Astrocyte (in vitro differentiated cells and primary cell): Measurements from ENCODE around the gene NENF. TPM values are rescaled to one million over a fixed set of nuclear protein-coding genes. Genes with fewer than 3 reads are reported as not detected.
A peak's percentile ranks its signal among the peaks of the same experiment; 100 is the strongest.
"Not testable (repeated sequence)": the region's sequence is repeated elsewhere in the genome, so short reads cannot be mapped to it uniquely, and the experiment has no call there.

Experiments
- DNase-seq: peaks from one replicate; pipeline ENCODE4 v3.0.0-alpha.2; 2010; ENCODE audit warnings: low read depth
- FAIRE-seq: peaks from 2 replicates; lab custom pipeline; 2011; peaks lifted over from hg19 to GRCh38; lab: Jason Lieb, UNC
- H2AFZ ChIP-seq: 2 replicates; pipeline ENCODE4 v1.6.0; 2012; ENCODE audit warnings: low read depth, low read length, inconsistent platforms
- H3K27ac ChIP-seq: 2 replicates; pipeline ENCODE4 v1.5.1; 2011; ENCODE audit warnings: low read depth, low read length, inconsistent platforms
- H3K27me3 ChIP-seq: 2 replicates; pipeline ENCODE4 v1.6.0; 2011; ENCODE audit warnings: low read length, inconsistent platforms; ENCODE audit not compliant: insufficient read depth
- H3K36me3 ChIP-seq: 2 replicates; pipeline ENCODE4 v1.5.1; 2011; ENCODE audit warnings: low read length, inconsistent platforms; ENCODE audit not compliant: insufficient read depth
- H3K4me1 ChIP-seq: 2 replicates; pipeline ENCODE4 v1.5.1; 2011; ENCODE audit warnings: low read length, inconsistent platforms; ENCODE audit not compliant: insufficient read depth
- H3K4me2 ChIP-seq: 2 replicates; pipeline ENCODE4 v1.6.0; 2012; ENCODE audit warnings: low read length, inconsistent platforms
- H3K4me3 ChIP-seq: 2 replicates; pipeline ENCODE4 v1.5.1; 2011; ENCODE audit warnings: low read depth, mild to moderate bottlenecking, low read length, inconsistent platforms; ENCODE audit not compliant: insufficient read depth
- H3K79me2 ChIP-seq: 2 replicates; pipeline ENCODE4 v1.6.0; 2012; ENCODE audit warnings: mild to moderate bottlenecking, low read length, inconsistent platforms; ENCODE audit not compliant: insufficient read depth
- H3K9ac ChIP-seq: 2 replicates; pipeline ENCODE4 v1.6.0; 2012; ENCODE audit warnings: mild to moderate bottlenecking, low read length, inconsistent platforms
- H3K9me3 ChIP-seq: 2 replicates; pipeline ENCODE4 v1.5.1; 2012; ENCODE audit warnings: low read depth, mild to moderate bottlenecking, low read length, inconsistent platforms; ENCODE audit not compliant: insufficient read depth
- H4K20me1 ChIP-seq: 2 replicates; pipeline ENCODE4 v1.6.0; 2012; ENCODE audit warnings: low read length, inconsistent platforms; ENCODE audit not compliant: insufficient read depth
- H3K27ac Mint-ChIP-seq: one replicate; pipeline ENCODE4 v1.8.0; 2021; ENCODE audit warnings: mild to moderate bottlenecking, mixed read lengths; ENCODE audit not compliant: unreplicated experiment
- H3K27me3 Mint-ChIP-seq: one replicate; pipeline ENCODE4 v1.8.0; 2021; ENCODE audit warnings: low read depth, mixed read lengths; ENCODE audit not compliant: unreplicated experiment
- H3K36me3 Mint-ChIP-seq: one replicate; pipeline ENCODE4 v1.8.0; 2021; ENCODE audit warnings: low read depth, mixed read lengths; ENCODE audit not compliant: unreplicated experiment
- H3K4me1 Mint-ChIP-seq: one replicate; pipeline ENCODE4 v1.8.0; 2021; ENCODE audit warnings: low read depth, mixed read lengths; ENCODE audit not compliant: unreplicated experiment
- H3K4me3 Mint-ChIP-seq: one replicate; pipeline ENCODE4 v1.8.0; 2021; ENCODE audit warnings: mild to moderate bottlenecking, moderate library complexity, mixed read lengths; ENCODE audit not compliant: unreplicated experiment
- H3K9me3 Mint-ChIP-seq: one replicate; pipeline ENCODE4 v1.8.0; 2021; ENCODE audit warnings: mild to moderate bottlenecking, mixed read lengths; ENCODE audit not compliant: unreplicated experiment
- EZH2 ChIP-seq: IDR thresholded peaks from 2 replicates; pipeline ENCODE4 v1.6.1; 2012; ENCODE audit warnings: mild to moderate bottlenecking, low read length, inconsistent platforms; ENCODE audit not compliant: insufficient read depth
- total RNA-seq: library from RNA; stranded (reverse); gene quantifications from 2 replicates; pipeline ENCODE4 v1.2.1, GENCODE V29; 2021
- TF ChIP-seq, protein P1 (sequence below): IDR thresholded peaks from 2 replicates; pipeline ENCODE4 v1.5.1; 2011; ENCODE audit warnings: low read depth, mild to moderate bottlenecking, inconsistent platforms, low read length, moderate library complexity; ENCODE audit not compliant: insufficient read depth

Gene NENF
- total RNA-seq, 1 donor from 2014 or later: 34.4 TPM

DNA sequence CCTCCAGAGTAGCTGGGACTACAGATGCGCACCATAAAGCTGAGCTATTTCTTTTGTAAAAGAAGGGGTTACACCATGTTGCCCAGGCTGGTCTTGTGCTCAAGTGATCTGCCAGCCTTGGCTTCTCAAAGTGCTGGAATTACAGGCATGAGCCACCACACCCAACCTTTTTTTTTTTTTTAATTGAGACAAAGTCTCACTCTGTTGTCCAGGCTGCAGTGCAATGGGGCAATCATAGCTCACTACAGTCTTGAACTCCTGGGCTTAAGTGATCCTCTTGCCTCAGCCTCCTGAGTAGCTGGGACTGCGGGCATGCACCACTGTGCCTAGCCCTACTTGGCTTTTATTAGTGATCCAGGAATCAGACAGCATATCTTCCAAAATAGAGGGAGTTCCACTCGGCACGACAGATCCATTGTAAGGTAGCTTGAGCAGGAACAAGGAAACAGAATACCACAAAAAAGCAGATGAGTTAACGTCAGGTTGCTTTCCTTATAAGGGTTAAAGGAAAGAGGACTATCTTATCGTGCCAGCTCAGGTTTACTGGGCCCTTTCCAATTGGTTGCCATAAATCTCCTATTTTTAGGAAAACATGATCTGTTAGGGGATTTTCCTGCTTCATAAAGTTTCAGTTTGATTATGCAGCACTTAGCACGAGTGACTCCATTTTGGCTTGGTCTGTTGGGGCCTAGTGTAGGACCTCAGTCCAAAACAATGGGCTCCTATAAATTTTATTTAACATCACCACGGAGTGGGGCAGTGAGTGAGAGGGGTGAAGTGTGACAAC, 45.2 kb downstream of the NENF start:
- H4K20me1 ChIP-seq: no peaks in the 10 kb centered on the region

DNA sequence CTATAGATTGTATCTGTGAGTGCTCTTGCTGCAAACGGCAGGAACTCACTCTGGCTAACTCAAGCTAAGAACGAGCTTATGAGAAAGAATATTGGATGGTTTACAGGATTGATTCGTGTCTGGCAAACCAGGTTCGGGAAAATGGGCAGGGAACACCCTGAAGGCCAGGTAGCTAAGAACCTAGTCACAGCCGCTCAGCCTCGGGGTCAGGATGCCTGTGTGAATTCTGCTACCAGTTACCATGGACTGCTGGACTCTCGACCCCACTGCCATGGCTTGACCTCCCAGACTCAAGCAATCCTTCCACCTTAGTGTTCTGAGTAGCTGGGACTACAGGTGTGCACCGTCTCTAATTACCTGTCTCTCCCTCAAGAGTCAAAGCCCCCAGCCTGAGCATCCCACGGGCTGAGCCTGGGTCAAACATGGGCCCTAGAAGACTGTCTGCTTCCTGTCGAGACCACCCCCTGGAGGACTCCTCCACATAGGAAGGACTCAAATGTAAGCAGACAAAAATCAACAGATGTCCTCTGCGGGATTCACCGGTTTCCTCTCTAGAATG, 45.8 kb downstream of the NENF start:
- no peak overlapping the region for H2AFZ ChIP-seq
- no peaks in the 10 kb centered on the region for H3K79me2 ChIP-seq
- FAIRE-seq: no peak
- Mint-ChIP-seq H3K4me3 (no peak overlapping the region), H3K36me3 (no peaks in the 10 kb centered on the region), H3K9me3 (no peaks in the 10 kb centered on the region), H3K4me1 (peaks cover 10% of the 10 kb centered on the region), H3K27me3 (peaks cover 3% of the 10 kb centered on the region), H3K27ac (peak overlapping the region; percentile 14)
- H3K4me2 ChIP-seq: no peak overlapping the region
- no peaks in the 10 kb centered on the region for H4K20me1 ChIP-seq
- no peak for DNase-seq
- H3K36me3 ChIP-seq: no peaks in the 10 kb centered on the region
- TF ChIP-seq, protein P1, sequence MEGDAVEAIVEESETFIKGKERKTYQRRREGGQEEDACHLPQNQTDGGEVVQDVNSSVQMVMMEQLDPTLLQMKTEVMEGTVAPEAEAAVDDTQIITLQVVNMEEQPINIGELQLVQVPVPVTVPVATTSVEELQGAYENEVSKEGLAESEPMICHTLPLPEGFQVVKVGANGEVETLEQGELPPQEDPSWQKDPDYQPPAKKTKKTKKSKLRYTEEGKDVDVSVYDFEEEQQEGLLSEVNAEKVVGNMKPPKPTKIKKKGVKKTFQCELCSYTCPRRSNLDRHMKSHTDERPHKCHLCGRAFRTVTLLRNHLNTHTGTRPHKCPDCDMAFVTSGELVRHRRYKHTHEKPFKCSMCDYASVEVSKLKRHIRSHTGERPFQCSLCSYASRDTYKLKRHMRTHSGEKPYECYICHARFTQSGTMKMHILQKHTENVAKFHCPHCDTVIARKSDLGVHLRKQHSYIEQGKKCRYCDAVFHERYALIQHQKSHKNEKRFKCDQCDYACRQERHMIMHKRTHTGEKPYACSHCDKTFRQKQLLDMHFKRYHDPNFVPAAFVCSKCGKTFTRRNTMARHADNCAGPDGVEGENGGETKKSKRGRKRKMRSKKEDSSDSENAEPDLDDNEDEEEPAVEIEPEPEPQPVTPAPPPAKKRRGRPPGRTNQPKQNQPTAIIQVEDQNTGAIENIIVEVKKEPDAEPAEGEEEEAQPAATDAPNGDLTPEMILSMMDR: no peak
- TF ChIP-seq EZH2: no peak
- H3K27me3 ChIP-seq: peaks cover 2% of the 10 kb centered on the region
- no peak overlapping the region for H3K9ac ChIP-seq
- H3K4me3 ChIP-seq: no peak overlapping the region
- peaks cover 10% of the 10 kb centered on the region for H3K4me1 ChIP-seq
- no peaks in the 10 kb centered on the region for H3K9me3 ChIP-seq
- H3K27ac ChIP-seq: no peak overlapping the region

More for the DNA sequence above, 45.2 kb downstream of the NENF start:
- DNase-seq (no peak), FAIRE-seq (no peak)
- peaks cover 2% of the 10 kb centered on the region for H3K27me3 ChIP-seq
- Mint-ChIP-seq H3K9me3 (no peaks in the 10 kb centered on the region), H3K4me1 (peaks cover 10% of the 10 kb centered on the region), H3K27ac (peak overlapping the region; percentile 69), H3K27me3 (peaks cover 3% of the 10 kb centered on the region), H3K4me3 (no peak overlapping the region), H3K36me3 (no peaks in the 10 kb centered on the region)
- no peak overlapping the region for H3K4me3 ChIP-seq
- no peak overlapping the region for H3K9ac ChIP-seq
- no peaks in the 10 kb centered on the region for H3K79me2 ChIP-seq
- H3K27ac ChIP-seq: no peak overlapping the region
- H3K9me3 ChIP-seq: no peaks in the 10 kb centered on the region
- H3K36me3 ChIP-seq: no peaks in the 10 kb centered on the region
- TF ChIP-seq, protein P1: no peak
- TF ChIP-seq EZH2: no peak
- H3K4me2 ChIP-seq: no peak overlapping the region
- H3K4me1 ChIP-seq: peaks cover 6% of the 10 kb centered on the region
- H2AFZ ChIP-seq: no peak overlapping the region

DNA sequence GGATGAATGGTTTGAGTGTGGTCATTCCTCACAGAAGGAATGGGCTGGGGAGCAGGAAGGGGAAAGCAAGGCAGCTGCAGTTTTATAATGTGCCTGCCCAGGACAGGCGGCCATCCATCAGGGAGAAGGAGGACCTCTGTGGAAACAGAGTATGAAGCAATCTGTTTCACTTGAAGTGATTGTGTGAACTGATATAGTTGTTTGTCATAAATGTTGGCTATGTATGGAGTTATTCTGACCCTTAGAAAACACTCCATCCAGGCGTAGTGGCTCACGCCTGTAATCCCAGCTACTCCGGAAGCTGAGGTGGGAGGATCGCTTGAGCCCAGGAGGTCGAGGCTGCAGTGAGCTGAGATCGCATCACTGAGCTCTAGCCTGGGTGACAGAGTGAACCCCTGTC, 46.5 kb downstream of the NENF start:
- no peaks in the 10 kb centered on the region for H3K36me3 Mint-ChIP-seq
- H4K20me1 ChIP-seq: no peaks in the 10 kb centered on the region
- H3K4me3 ChIP-seq: no peak overlapping the region
- no peak for DNase-seq
- no peaks in the 10 kb centered on the region for H3K9me3 ChIP-seq
- H3K79me2 ChIP-seq: no peaks in the 10 kb centered on the region
- FAIRE-seq: no peak
- H3K27me3 Mint-ChIP-seq: peaks cover 3% of the 10 kb centered on the region
- H3K4me1 Mint-ChIP-seq: peaks cover 13% of the 10 kb centered on the region
- no peaks in the 10 kb centered on the region for H3K9me3 Mint-ChIP-seq
- H3K4me1 ChIP-seq: peaks cover 10% of the 10 kb centered on the region
- no peaks in the 10 kb centered on the region for H3K36me3 ChIP-seq
- H2AFZ ChIP-seq: no peak overlapping the region
- no peak overlapping the region for H3K27ac ChIP-seq
- peaks cover 2% of the 10 kb centered on the region for H3K27me3 ChIP-seq
- no peak overlapping the region for H3K4me3 Mint-ChIP-seq
- peak overlapping the region; percentile 14 for H3K27ac Mint-ChIP-seq
- no peak for TF ChIP-seq EZH2
- TF ChIP-seq, protein P1: no peak
- H3K9ac ChIP-seq: no peak overlapping the region
- no peak overlapping the region for H3K4me2 ChIP-seq

DNA sequence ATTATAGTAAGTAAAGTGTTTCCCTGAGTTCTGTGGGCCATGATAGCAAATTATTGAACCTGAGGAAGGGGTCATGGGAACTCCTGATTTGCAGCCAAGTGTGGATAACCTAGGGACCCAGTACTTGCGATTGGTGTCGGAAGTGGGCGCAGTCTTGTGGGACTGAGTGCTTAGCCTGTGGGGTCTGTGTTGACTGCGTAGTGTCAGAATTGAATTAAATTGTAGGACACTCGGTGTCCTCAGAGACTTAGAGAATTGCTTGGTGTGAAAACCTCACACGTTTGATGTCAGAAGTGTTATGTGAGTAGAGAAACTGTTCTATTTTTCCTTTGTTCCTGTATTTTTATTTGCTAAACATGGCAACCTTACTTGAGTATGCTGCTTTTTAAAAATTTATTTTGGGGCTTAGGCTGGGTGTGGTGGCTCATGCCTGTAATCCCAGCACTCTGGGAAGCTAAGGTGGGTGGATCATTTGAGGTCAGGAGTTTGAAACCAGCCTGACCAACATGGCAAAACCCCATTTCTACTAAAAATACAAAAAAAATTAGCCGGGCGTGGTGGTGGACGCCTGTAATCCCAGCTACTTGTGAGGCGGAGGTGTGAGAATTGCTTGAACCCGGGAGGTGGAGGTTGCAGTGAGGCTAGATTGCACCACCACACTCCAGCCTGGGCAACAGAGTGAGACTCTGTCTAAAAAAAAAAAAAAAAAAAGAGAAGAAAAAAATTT, 48.2 kb downstream of the NENF start:
- H3K27ac ChIP-seq, H3K9ac ChIP-seq, H3K9me3 Mint-ChIP-seq, H3K36me3 ChIP-seq, H3K4me3 ChIP-seq, H4K20me1 ChIP-seq, H3K27ac Mint-ChIP-seq, H3K4me2 ChIP-seq, H3K79me2 ChIP-seq, H3K9me3 ChIP-seq, DNase-seq, FAIRE-seq, H3K36me3 Mint-ChIP-seq, H3K4me3 Mint-ChIP-seq, H3K27me3 Mint-ChIP-seq, H3K27me3 ChIP-seq, H2AFZ ChIP-seq: not testable (repeated sequence)
- peaks cover 24% of the 10 kb centered on the region for H3K4me1 ChIP-seq
- H3K4me1 Mint-ChIP-seq: peaks cover 25% of the 10 kb centered on the region
